HG02973 (cell line): Measurements from ENCODE around the gene INPP4B.
"Not testable (repeated sequence)": the region's sequence is repeated elsewhere in the genome, so short reads cannot be mapped to it uniquely, and the experiment has no call there.

Experiments
- ATAC-seq: cut with Tn5 transposase; IDR thresholded peaks from one replicate; pipeline ENCODE4 v1.9.1; 2021; ENCODE audit warnings: moderate library complexity; ENCODE audit not compliant: unreplicated experiment

The INPP4B gene

DNA sequence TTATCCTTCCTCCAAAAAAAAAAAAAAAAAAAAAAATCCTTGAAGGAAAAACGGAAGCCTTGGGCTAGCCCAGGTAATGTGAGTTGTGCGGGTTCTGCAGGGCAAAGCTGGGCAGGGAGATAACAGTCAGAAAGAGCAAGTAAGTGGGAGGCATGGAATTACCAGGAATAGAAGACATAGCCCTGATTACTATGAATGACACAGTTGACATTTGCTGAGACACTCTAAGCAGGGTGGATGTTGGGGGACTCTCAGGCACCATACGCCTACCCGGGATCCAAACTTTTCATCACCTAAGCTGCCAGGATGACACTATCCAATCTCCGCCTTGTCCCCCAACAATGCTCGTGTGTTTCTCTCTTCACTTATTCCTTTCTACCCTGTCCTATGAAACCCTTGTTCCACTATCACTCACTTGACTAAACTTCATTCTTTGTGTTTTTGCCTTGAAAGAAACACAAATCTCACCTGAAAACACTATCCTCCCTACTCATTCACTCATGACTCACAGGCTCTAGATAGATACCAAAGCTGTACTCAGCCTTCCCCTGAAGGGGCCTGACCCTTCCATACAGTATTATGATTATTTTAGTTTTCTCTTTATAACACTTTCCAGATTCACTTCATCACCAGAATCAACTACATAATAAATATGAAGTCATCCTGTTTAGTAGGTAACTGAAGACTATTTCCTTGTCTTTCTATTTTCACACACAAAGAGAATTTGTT, 158.4 kb downstream of the INPP4B start:
- no peak for ATAC-seq

DNA sequence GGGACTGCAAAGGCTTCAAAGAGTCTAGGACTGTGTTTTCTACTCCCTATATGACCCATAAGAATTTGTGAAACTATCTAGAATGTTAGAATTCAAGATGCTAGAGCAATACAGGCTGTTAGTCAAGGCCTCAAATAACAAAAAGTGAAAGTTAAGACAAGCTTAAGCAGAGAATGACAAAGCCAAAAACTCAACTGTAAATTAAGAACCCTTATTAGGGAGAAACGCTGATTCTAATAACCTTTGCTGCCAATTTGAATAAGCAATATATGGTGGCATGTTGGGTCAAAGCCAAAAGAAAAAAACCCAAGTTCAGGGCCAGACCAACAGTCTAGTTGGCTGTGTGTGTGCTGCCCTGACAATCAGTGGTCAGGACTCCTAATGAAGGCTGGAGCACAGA, 160.0 kb downstream of the INPP4B start:
- ATAC-seq = no peak

DNA sequence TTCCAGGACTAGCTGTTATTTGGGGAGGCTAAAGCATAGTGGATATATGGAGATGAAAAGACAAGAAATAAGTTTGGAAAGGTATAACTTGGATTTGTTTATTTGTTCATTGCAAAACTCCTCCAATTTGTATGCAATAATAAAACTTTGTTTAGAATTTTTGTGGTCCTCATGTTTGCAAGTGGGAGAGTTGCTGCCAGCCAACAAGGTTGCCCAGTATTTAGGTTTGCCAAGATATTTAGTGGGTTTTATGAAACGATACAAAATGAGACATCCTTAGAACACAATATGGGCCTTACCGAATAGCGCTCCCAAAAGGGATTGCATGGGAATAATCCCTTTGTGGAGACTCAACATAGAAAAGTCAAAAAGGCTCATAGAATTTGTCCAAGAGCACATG, 162.1 kb downstream of the INPP4B start:
- no peak for ATAC-seq

DNA sequence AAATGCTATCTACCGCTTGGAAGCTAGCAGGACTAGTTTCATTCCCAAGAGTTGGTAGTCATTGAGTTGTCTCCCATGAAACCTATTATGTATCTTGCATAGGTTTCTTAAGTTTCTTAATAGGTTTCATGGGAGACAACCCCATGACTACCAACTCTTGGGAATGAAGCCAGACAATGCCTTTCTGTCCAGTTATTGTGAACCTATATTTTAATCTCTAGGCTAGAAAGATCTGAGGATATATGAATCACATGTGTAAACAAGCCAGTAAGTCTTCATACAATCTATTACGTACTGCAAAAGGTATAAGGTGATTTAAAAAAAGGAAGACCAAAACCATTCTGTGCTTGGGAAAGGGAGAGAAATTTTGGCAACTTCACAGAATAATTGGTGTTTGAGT, 162.6 kb downstream of the INPP4B start:
- ATAC-seq = no peak

DNA sequence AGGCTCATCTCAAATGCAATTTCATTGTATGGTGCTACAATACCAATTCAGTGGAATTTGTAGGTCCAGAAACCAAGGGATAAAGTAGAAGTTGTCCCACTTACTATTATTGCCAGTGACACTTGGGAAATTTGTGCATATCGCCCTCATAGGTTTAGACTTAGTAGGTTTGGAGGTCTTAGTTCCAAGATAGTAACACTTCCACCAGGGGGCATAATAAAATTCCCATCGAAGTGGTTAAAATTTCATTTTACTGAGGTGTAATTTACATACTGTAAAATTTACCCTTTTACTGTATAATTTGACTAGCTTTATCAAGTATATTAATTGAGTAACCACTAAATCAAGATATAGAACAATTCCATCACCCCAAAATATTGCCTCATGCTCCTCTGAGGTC, 174.6 kb downstream of the INPP4B start:
- no peak for ATAC-seq

DNA sequence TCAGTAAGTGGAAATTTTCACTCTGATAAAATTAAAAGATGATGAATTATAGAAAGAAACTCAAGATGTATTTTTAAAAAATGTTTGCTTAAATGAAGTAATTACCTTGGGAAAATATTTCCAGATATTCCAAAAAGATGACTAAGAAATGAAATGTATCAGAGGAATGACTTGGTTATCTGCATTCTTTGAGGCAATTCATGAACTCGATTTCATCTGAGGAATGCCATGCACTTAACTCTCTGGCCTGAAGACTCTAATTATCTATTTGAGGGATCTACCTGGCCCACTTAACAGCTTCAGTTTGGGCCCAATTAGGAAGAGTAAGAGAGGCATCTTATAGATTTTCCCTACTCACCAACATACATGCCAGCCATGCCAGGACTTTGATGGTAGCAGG, 182.3 kb downstream of the INPP4B start:
- ATAC-seq = no peak

DNA sequence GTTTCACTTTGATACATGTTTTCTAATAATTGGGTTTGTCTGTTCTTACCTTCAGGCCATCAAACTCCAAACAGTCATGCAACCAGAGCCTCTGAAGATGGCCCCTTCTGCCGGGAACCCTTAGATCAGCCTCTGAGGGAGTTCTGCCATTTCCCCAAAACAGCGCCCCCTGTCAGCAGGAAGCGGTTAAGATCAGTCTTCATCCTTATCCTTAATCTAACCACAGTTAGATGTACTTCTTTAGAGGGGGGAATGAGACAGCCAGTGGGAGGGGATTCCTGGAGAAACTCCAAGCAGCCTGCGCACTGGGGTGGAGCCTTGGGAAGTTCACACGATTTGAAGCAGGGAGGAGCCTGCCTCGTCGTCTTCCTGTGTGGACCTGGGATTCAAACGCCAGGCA, 185.4 kb downstream of the INPP4B start:
- ATAC-seq = no peak

DNA sequence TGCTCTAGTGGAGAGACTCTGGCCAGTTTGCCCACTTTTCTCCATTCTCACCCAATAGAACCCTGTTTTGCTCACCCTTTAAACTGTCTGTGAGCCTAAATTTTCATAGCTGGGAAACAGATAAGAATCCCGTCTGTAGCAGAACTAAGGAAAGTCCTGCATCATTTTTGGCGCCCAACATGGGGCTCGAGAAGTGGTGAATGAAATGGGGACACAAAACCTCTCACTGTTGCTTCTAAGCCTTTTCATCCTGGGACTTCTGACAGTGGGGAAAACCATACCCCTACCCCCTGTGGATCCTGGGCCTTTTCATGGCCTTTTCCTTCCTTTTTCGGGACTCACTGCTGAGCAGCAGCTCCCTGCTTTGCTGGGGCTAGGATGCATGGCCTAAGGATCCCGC, 189.9 kb downstream of the INPP4B start:
- ATAC-seq = no peak

DNA sequence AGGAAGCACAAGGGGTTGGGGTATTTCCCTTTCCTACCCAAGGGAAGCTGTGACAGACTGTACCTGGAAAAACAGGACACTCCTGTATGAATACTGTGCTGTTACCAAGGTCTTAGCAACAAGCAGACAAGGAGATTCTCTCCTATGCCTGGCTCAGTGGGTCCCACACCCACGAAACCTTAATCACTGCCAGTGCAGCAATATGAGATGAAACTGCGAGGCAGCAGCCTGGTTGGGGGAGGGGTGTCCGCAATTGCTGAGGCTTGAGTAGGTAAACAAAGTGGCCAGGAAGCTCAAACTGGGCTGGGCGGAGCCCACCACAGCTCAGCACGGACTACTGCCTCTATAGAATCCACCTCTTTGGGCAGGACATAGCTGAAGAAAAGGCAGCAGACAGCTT, 197.7 kb downstream of the INPP4B start:
- no peak for ATAC-seq

DNA sequence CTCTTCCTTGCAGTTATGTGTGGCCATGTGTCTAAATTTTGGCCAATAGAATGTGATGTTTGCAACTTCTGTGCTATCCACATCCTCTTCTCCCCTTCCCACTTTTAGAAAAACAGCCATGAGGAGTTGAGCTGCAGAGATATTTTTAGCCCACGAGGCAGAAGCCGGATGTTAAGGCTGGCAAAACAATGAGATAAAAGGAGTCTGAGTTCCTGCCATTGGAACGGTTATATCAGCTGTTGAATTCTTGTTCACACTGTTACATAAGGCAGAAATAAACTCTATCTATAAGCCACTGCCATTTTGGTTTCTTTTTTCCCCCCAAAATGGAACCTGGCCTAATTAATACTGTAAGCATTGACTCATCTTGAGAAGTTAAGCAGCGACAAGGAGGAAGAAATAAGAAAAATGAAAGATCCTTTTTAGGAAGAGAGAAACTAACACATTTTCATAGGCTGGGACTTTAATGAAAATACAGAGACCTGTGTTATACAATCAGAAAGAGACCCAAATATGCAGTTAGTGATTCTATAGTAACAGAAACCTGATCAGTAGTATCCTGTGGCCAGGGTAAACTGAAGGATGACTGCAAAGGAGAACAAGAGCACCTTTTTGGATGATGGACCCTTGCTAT, 200.5 kb downstream of the INPP4B start:
- no peak for ATAC-seq

DNA sequence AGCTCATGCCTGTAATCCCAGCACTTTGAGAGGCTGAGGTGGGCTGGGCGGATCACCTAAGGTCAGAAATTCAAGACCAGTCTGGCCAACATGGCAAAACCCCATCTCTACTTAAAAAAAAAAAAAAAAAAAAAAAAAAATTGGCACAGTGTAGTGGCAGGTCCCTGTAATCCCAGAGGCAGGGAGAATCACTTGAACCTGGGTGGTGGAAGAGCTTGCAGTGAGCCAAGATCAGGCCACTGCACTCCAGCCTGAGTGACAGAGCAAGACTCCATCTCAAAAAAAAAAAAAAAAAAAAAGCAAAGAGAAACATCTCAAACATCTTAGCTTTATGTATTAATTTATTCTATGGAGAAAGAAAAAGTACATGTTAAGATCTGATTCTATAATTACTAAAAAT, 201.5 kb downstream of the INPP4B start:
- not testable (repeated sequence) for ATAC-seq

DNA sequence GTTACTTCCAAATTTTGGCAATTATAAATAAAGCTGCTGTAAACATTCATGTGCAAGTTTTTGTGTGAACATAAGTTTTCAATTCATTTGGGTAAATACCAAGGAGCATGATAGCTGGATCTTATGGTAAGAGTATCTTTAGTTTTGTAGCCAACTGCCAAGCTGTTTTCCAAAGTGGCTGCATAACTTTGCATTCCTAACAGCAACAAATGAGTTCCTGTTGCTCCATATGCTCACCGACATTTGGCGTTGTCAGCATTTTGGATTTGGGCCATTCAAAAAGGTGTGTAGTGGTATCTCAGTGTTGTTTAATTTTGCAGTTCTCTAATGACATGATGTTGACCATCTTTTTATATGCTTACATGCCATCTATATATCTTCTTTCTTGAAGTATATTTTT, 208.5 kb downstream of the INPP4B start:
- ATAC-seq = no peak

DNA sequence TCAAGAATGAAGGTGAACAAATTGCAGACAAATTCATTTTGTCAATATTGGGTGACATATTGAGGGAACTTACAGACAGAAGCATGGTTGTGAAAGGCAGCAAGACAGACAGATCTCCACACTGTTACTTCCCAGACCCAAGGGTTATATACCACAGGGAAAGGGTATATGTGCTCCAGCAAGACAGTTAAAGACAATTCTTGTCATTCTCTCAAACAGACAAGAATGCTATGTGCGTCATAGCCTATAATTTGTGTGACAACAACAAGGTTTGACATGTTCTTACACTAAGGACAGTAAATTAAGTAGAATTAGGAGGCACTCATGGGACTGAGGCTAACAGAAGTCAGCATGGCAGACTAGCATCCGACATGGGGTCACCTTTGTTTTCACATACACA, 214.3 kb downstream of the INPP4B start:
- no peak for ATAC-seq

DNA sequence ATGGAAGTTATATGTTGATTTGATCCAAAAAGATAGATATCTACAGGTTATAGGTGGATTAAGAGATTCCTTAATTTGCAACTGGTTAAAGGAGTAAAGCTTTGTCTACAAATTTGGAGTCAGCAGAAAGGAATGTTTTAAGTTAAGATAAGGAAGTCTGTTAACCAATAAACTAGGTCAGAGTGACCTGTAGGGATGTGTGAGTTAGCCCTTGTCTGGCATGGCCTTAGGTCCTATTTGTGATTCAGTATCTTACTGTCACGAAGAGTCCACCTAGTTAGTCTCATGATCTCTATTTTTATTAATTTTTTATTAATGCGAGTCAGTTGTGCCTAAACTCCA, 230.8 kb downstream of the INPP4B start:
- ATAC-seq = no peak

DNA sequence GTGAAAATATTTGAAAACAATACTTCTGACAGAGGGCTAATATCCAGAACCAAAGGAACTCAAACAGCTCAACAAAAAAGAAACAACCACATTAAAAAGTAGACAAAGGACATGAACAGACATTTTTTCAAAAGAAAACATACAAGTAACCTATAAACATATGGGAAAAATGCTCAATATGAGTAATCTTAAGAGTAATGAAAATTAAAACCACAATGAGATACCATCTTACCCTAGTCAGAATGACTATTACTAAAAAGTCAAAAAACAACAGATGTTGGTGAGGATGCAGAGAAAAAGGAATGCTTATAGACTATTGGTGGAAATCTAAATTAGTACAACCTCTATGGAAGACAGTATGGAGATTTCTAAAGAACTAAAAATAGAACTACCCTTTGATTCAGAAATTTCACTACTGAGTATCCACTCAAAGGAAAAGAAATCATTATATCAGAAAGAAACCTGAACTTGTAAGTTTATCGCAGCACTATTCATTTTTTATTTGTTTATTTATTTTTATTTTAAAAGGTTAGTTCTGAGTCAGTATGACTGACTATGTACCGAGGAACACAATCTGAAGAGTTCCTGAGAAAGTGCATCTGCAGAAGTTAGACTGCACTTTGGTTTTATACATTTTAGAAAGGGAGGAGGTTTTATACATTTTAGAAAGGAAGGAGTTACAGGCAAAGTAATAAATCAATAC, 231.3 kb downstream of the INPP4B start:
- ATAC-seq = no peak

DNA sequence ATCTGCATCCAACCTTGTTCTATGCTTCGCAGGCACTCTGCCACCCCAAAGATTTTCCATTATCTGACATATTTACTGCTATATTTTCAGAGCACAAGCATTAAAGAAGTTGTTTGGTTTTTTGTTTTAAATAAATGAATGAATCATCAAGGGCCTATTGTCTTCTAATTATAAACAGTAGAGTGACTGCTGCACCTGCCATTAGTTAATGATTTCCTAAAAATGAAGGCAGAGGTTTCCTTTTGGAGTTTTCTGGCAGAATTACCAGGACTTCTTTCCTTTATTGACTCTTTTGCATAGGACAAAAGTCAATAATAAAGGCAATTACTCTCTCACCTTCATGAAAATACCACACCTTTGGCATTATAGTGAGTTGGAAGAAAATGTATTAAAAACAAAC, 238.1 kb downstream of the INPP4B start:
- ATAC-seq = no peak

DNA sequence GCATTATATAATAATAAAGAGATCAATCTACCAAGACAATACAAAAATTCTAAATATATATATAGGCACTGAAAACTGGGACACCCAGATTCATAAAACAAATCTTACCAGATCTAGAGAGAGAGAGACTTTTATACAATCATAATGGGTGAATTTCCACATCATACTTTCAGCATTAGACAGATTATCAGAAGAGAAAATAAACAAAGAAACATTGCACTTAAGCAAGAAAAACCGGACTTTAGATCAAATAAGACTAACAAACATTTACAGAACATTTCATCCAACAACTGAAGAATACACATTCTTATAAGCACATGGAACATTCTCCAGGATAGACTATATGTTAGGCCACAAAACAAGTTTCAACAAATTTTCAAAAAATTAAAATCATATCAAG, 245.1 kb downstream of the INPP4B start:
- ATAC-seq = no peak

DNA sequence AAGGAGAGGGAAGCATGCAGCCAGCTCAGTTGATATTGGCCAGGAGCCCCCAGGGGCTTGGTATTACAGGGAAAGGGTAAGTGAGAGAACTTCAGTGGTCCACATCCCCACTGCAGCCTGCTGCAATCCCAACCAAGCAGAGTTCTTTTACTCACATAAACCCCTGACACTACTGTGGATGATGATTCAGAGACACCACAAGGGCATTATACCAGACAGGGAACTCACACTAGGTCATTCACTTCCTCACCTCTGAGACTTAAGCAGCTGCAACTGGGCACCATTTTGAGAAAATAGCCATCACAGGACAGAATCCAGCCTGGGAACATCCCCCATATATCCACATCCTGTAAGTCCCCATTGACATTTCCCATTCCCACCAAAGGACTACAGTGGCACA, 248.0 kb downstream of the INPP4B start:
- ATAC-seq = no peak

DNA sequence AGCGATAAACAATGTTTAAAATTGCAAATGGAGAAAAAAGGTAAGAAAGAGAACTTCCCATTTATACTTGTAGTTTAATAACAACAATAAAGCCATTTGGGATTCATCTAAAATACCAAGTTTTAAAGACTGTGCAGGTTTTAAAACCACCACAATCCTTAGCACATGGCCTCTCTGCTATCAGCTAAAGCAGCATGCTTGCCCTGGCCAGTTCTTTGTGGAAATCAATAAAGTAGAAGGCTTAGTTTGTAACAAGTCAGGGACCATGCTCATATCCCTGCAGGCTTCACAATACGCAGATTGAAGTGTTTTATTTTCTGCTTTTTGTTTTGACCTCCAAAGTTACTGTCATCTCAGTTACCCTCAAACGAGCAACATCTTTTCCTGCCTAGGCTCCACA, 249.5 kb downstream of the INPP4B start:
- no peak for ATAC-seq

DNA sequence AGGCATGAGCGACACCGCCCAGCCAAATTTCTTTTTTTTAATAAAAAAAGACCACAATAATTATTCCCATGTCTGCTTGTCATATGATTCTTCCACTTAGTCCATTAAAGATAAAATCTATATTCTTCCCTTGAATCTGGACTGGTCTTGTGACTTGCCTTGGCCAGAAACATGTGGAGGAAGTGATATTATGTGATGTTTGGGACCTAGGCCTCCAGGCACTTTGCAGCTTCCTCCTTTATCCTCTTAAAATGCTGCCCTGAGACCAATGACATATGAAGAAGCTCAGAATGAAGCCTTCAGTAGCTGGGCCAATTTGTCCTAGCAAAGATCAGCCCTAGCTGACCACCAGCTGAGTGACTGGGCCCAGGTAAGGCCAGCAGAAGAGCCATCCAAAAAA, 250.0 kb downstream of the INPP4B start:
- ATAC-seq = no peak

DNA sequence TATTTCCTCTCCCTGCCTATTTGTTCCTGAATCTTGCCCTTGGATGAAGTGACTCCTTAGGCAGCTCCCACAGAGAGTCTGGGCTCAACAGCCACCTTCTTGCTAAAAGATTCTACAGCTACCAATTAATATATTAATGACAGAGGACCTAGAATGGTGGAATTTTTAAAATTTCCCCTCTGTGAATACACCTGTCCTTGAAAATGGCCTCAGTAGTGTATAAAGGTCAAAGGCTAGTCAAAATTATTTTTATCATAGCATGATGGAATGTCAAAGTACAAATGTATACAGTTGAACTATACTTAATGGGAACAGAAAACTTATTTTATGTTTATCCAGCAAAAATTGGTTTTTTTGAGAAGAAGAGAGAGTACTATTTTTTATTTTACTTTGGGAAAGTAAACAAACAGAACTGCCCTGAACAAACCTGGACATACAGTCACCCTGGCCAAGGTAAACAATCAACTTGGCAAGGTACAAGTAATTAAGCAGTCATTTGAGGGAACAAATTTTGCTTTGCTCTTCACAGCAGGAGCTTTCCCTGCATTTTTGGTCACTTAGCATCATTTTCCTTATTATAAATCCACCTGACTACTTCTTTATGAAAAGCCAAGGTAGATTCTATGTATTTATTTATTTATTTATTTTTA, 250.8 kb downstream of the INPP4B start:
- ATAC-seq = no peak

DNA sequence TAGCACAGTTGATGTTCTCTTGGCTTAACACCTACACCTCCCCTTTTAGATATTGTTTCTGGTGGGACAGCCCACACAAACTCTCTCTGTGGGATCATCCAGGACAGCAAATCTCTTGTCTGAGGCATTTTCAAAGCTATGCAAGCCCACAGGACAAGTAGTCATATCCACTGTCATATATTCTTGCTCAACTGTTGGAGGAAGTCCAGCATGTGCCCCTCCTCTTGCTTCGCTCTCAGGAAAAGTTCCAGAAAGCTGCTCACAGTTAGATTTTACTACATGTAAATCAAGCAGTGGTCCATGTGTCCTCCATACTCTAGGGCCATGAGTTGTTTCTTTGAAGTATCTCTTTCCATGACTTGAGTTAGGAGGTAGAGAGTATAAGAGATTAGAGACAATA, 260.7 kb downstream of the INPP4B start:
- no peak for ATAC-seq
